NCI-H510A treated with DMSO at 0.1 percent for 48 hours (cell line): ENCODE data around the gene FHOD3.

Source experiments
- DNase-seq: peaks from one replicate; lab custom pipeline; 2025; lab: John Stamatoyannopoulos, UW

Gene FHOD3

GRCh38 chr18:36386150-36386920, 88.8 kb downstream of the FHOD3 start:
- DNase-seq = no peak

GRCh38 chr18:36387310-36387709, 89.8 kb downstream of the FHOD3 start:
- no peak for DNase-seq

- no peak for DNase-seq
These were observed 90.8 kb downstream of the FHOD3 start for GRCh38 chr18:36388310-36388709.

GRCh38 chr18:36389027-36389426, 91.5 kb downstream of the FHOD3 start:
- DNase-seq = no peak

- no peak for DNase-seq
These were observed 92.5 kb downstream of the FHOD3 start for GRCh38 chr18:36389811-36390581.

GRCh38 chr18:36391426-36392145, 94.1 kb downstream of the FHOD3 start:
- no peak for DNase-seq

GRCh38 chr18:36392164-36392978, 94.9 kb downstream of the FHOD3 start:
- DNase-seq = no peak

- DNase-seq = no peak
These were observed 95.4 kb downstream of the FHOD3 start for GRCh38 chr18:36392979-36393287.

- no peak for DNase-seq
These were observed 97.0 kb downstream of the FHOD3 start for GRCh38 chr18:36394486-36394885.

GRCh38 chr18:36396190-36396589, 98.7 kb downstream of the FHOD3 start:
- no peak for DNase-seq

GRCh38 chr18:36397033-36397432, 99.5 kb downstream of the FHOD3 start:
- no peak for DNase-seq

GRCh38 chr18:36398419-36398818, 100.9 kb downstream of the FHOD3 start:
- no peak for DNase-seq

GRCh38 chr18:36399055-36399454, 101.5 kb downstream of the FHOD3 start:
- DNase-seq = no peak

- no peak for DNase-seq
These were observed 103.9 kb downstream of the FHOD3 start for GRCh38 chr18:36401462-36401861.

- DNase-seq = no peak
These were observed 105.4 kb downstream of the FHOD3 start for GRCh38 chr18:36402765-36403396.

- DNase-seq = no peak
These were observed 106.6 kb downstream of the FHOD3 start for GRCh38 chr18:36403896-36404820.

- no peak for DNase-seq
These were observed 108.1 kb downstream of the FHOD3 start for GRCh38 chr18:36405611-36406010.

- peak; percentile 96 for DNase-seq
These were observed 109.3 kb downstream of the FHOD3 start for GRCh38 chr18:36406805-36407204.

GRCh38 chr18:36408606-36409005, 111.1 kb downstream of the FHOD3 start:
- no peak for DNase-seq

- DNase-seq = no peak
These were observed 112.3 kb downstream of the FHOD3 start for GRCh38 chr18:36409779-36410178.
